Vagina (tissue), 2 donors: ENCODE data around the gene ANO1. TPM values are rescaled to one million over a fixed set of nuclear protein-coding genes. Genes with fewer than 3 reads are reported as not detected.
A peak's percentile ranks its signal among the peaks of the same experiment; 100 is the strongest.

Experiments used
- DNase-seq, 2 donors: peaks; one replicate each; pipeline ENCODE4 v3.0.0-alpha.2; 2017; ENCODE audit errors: extremely low spot score in 2 of 2
- H3K27ac ChIP-seq: fragments of 200-600 bp; sonication (generic); one replicate; pipeline ENCODE4 v1.5.1; 2019
- H3K27me3 ChIP-seq: fragments of 200-600 bp; sonication (generic); one replicate; pipeline ENCODE4 v1.5.1; 2019
- H3K36me3 ChIP-seq, 2 donors: fragments of 200-600 bp; sonication (generic); one replicate each; pipeline ENCODE4 v1.5.1; 2017 to 2019
- H3K4me1 ChIP-seq: fragments of 200-600 bp; sonication (generic); one replicate; pipeline ENCODE4 v1.5.1; 2019
- H3K4me3 ChIP-seq, 2 donors: fragments of 200-600 bp; sonication (generic); 1 replicate in 1 of 2; 2 replicates in 1 of 2; pipeline ENCODE4 v1.5.1; 2016 to 2019
- H3K9me3 ChIP-seq: fragments of 200-600 bp; sonication (generic); one replicate; pipeline ENCODE4 v1.5.1; 2019
- CTCF ChIP-seq, 3 experiments: fragments of 450-650 bp in 2 of 3; fragments of 200-600 bp in 1 of 3; sonication (generic) in 1 of 3; IDR thresholded peaks; one replicate each; pipeline ENCODE4 v1.5.1; 2017 to 2019; ENCODE audit warnings: antibody characterized with exemption in 3 of 3, mild to moderate bottlenecking in 2 of 3, moderate library complexity in 2 of 3
- POLR2A ChIP-seq, 2 donors: fragments of 450-650 bp; IDR thresholded peaks; one replicate each; pipeline ENCODE4 v1.6.1; 2017; ENCODE audit warnings: antibody characterized with exemption in 2 of 2, mild to moderate bottlenecking in 2 of 2, moderate library complexity in 2 of 2
- POLR2AphosphoS5 ChIP-seq, 2 donors: sonication (generic); formaldehyde crosslinking; IDR thresholded peaks; one replicate each; pipeline ENCODE4 v1.9.0; 2017; ENCODE audit warnings: antibody characterized with exemption in 2 of 2, mild to moderate bottlenecking in 2 of 2, low read depth in 1 of 2; ENCODE audit not compliant: insufficient read depth in 1 of 2
- intact Hi-C: fragments of 100-400 bp; cut with DNase I; formaldehyde crosslinking; loops from one replicate; pipeline ENCODE4 v1.15.1; 2023
- total RNA-seq: library from RNA; depleted of rRNA; stranded (reverse); fragments of >200 nt; gene quantifications from one replicate; pipeline ENCODE4 v1.2.3, GENCODE V29; 2016

The ANO1 gene
- total RNA-seq, 1 donor from 2014 or later: 40.8 TPM

GRCh38 chr11:70139785-70140410, 61.8 kb downstream of the ANO1 start:
- intact Hi-C loops: no loop called here
- TF ChIP-seq POLR2A (IDR thresholded peaks at IDR 0.05): no peak
- TF ChIP-seq POLR2AphosphoS5 (IDR thresholded peaks at IDR 0.05; ENCODE audit: insufficient read depth in 1 of 2, low read depth in 1 of 2): peak in 1 of 2 donors; percentile 16
- H3K27ac ChIP-seq: peak overlapping the region; percentile 25

GRCh38 chr11:70140711-70141485, 62.8 kb downstream of the ANO1 start:
- TF ChIP-seq CTCF (IDR thresholded peaks at IDR 0.05) (no peak), POLR2A (IDR thresholded peaks at IDR 0.05) (no peak), POLR2AphosphoS5 (IDR thresholded peaks at IDR 0.05; ENCODE audit: insufficient read depth in 1 of 2, low read depth in 1 of 2) (no peak)
- Histone ChIP-seq H3K36me3 (no peaks in the 10 kb centered on the region), H3K9me3 (no peaks in the 10 kb centered on the region), H3K27ac (peak overlapping the region; percentile 39), H3K27me3 (no peaks in the 10 kb centered on the region), H3K4me1 (peaks cover 14% of the 10 kb centered on the region), H3K4me3 (peak overlapping the region; percentile 9 to 12)
- DNase-seq: no peak
- intact Hi-C loops: no loop called here

More at GRCh38 chr11:70139785-70140410, 61.8 kb downstream of the ANO1 start:
- Histone ChIP-seq H3K9me3 (no peaks in the 10 kb centered on the region), H3K4me3 (no peak overlapping the region), H3K27me3 (no peaks in the 10 kb centered on the region), H3K36me3 (no peaks in the 10 kb centered on the region), H3K4me1 (peaks cover 16% of the 10 kb centered on the region)
- no peak for DNase-seq

- H3K27me3 ChIP-seq: no peaks in the 10 kb centered on the region
- no peaks in the 10 kb centered on the region for H3K9me3 ChIP-seq
- TF ChIP-seq POLR2AphosphoS5 (IDR thresholded peaks at IDR 0.05; ENCODE audit: insufficient read depth in 1 of 2, low read depth in 1 of 2) (no peak), POLR2A (IDR thresholded peaks at IDR 0.05) (no peak), CTCF (IDR thresholded peaks at IDR 0.05) (no peak)
- peak overlapping the region; percentile 39 for H3K27ac ChIP-seq
- peaks cover 14% of the 10 kb centered on the region for H3K4me1 ChIP-seq
- H3K36me3 ChIP-seq: no peaks in the 10 kb centered on the region
- DNase-seq: no peak
- peak overlapping the region; percentile 9 to 12 for H3K4me3 ChIP-seq
- intact Hi-C loops: no loop called here
Measured at GRCh38 chr11:70141486-70142220, 63.5 kb downstream of the ANO1 start.

- Histone ChIP-seq H3K27ac (peak overlapping the region; percentile 39), H3K9me3 (no peaks in the 10 kb centered on the region), H3K4me1 (peaks cover 14% of the 10 kb centered on the region), H3K4me3 (peak overlapping the region in 1 of 2 donors; percentile 9), H3K27me3 (no peaks in the 10 kb centered on the region), H3K36me3 (no peaks in the 10 kb centered on the region)
- intact Hi-C loops: no loop called here
- TF ChIP-seq POLR2A (IDR thresholded peaks at IDR 0.05): no peak
- no peak for TF ChIP-seq CTCF (IDR thresholded peaks at IDR 0.05)
- TF ChIP-seq POLR2AphosphoS5 (IDR thresholded peaks at IDR 0.05; ENCODE audit: insufficient read depth in 1 of 2, low read depth in 1 of 2): peak in 1 of 2 donors; percentile 27
- DNase-seq: no peak
Measured at GRCh38 chr11:70142221-70142875, 64.2 kb downstream of the ANO1 start.

GRCh38 chr11:70144262-70144661, 66.1 kb downstream of the ANO1 start:
- Histone ChIP-seq H3K4me1 (peaks cover 14% of the 10 kb centered on the region), H3K27ac (no peak overlapping the region), H3K4me3 (no peak overlapping the region), H3K9me3 (no peaks in the 10 kb centered on the region), H3K27me3 (no peaks in the 10 kb centered on the region), H3K36me3 (no peaks in the 10 kb centered on the region)
- intact Hi-C loops: no loop called here
- TF ChIP-seq POLR2A (IDR thresholded peaks at IDR 0.05): no peak
- DNase-seq: no peak
